ENCODE data around the gene LARP4B. TPM values are rescaled to one million over a fixed set of nuclear protein-coding genes. Genes with fewer than 3 reads are reported as not detected.

Gene LARP4B
- total RNA-seq, 1 experiment from 2014 or later, result 122 TPM

GRCh38 chr10:807163-807957 lies 124.1 kb downstream of the LARP4B start:
- ChIA-PET RAD21 (ENCODE audit: low non-redundant PET in 1 of 2, low total read pairs in 2 of 2, uncharacterized antibody in 2 of 2, unreplicated experiment in 2 of 2) (no interaction called here), CTCF (no interaction called here), POLR2A (no interaction called here)
- intact Hi-C loops (cut with micrococcal nuclease), result no loop called here
- H3K27me3 ChIP-seq (ENCODE audit: insufficient read depth, low read length), result no peaks in the 10 kb centered on the region
- ATAC-seq (no peak), DNase-seq (ENCODE audit: low read depth, low spot score) (no peak)
- no peak overlapping the region for H2AFZ ChIP-seq (ENCODE audit: low read depth, low read length, poor library complexity, severe bottlenecking)
- H3K4me2 ChIP-seq (ENCODE audit: low read length), result no peak overlapping the region
- H3K9me3 ChIP-seq (ENCODE audit: control insufficient read depth in 1 of 2, insufficient read depth in 1 of 2, low read depth in 1 of 2, low read length in 2 of 2), result no peaks in the 10 kb centered on the region
- no peaks in the 10 kb centered on the region for H4K20me1 ChIP-seq (ENCODE audit: insufficient read depth)
- no peaks in the 10 kb centered on the region for H3K9me2 ChIP-seq (ENCODE audit: insufficient read depth)
- no peak overlapping the region for H3K27ac ChIP-seq (ENCODE audit: low read depth, low read length)
- H3K79me2 ChIP-seq (ENCODE audit: insufficient read depth, low read length), result no peaks in the 10 kb centered on the region; the same call in 1 of the 2 replicates
- no peak for TF ChIP-seq TCF7L2 (IDR thresholded peaks at IDR 0.05; ENCODE audit: borderline replicate concordance, extremely low read depth, insufficient read depth, insufficient read length)
- BruUV-seq (replicated peaks), result no TSS peak
- no peak overlapping the region for H3K4me3 ChIP-seq (replicated peaks in 1 of 2; ENCODE audit: low read depth in 1 of 2, low read length in 2 of 2)
- H3K36me3 ChIP-seq (ENCODE audit: control insufficient read depth in 1 of 2, insufficient read depth in 2 of 2, low read length in 2 of 2), result peaks cover 20 to 26% of the 10 kb centered on the region in 2 experiments; a peak in 3 of 4 replicates
- H3K4me1 ChIP-seq (ENCODE audit: control insufficient read depth in 1 of 2, insufficient read depth in 2 of 2, low read length in 2 of 2), result no peaks in the 10 kb centered on the region
- no peak overlapping the region for H3K9ac ChIP-seq (ENCODE audit: low read length)

- TF ChIP-seq EZH2phosphoT487 (IDR thresholded peaks at IDR 0.05; ENCODE audit: borderline replicate concordance) (no peak), RAD21 (IDR thresholded peaks at IDR 0.05; ENCODE audit: low read depth) (no peak), EGR1 (IDR thresholded peaks at IDR 0.05; ENCODE audit: low read depth) (no peak), EZH2 (IDR thresholded peaks at IDR 0.05) (no peak), MAX (IDR thresholded peaks at IDR 0.05) (no peak), ELF1 (IDR thresholded peaks at IDR 0.05; ENCODE audit: borderline replicate concordance, low read depth) (no peak), SP1 (IDR thresholded peaks at IDR 0.05; ENCODE audit: low read depth) (no peak)
- no TSS peak for BruUV-seq (replicated peaks)
- intact Hi-C loops (cut with micrococcal nuclease), result no loop called here
- DNase-seq (ENCODE audit: low read depth, low spot score) (no peak), ATAC-seq (no peak)
- Histone ChIP-seq H3K9ac (ENCODE audit: low read length) (no peak overlapping the region), H3K9me2 (ENCODE audit: insufficient read depth) (no peaks in the 10 kb centered on the region), H3K79me2 (ENCODE audit: insufficient read depth, low read length) (no peaks in the 10 kb centered on the region; the same call in 1 of the 2 replicates), H3K27ac (ENCODE audit: low read depth, low read length) (no peak overlapping the region), H3K27me3 (ENCODE audit: insufficient read depth, low read length) (no peaks in the 10 kb centered on the region), H3K4me2 (ENCODE audit: low read length) (no peak overlapping the region), H3K4me3 (replicated peaks in 1 of 2; ENCODE audit: low read depth in 1 of 2, low read length in 2 of 2) (no peak overlapping the region), H3K4me1 (ENCODE audit: control insufficient read depth in 1 of 2, insufficient read depth in 2 of 2, low read length in 2 of 2) (no peaks in the 10 kb centered on the region), H3K9me3 (ENCODE audit: control insufficient read depth in 1 of 2, insufficient read depth in 1 of 2, low read depth in 1 of 2, low read length in 2 of 2) (no peaks in the 10 kb centered on the region), H4K20me1 (ENCODE audit: insufficient read depth) (no peaks in the 10 kb centered on the region), H3K36me3 (ENCODE audit: control insufficient read depth in 1 of 2, insufficient read depth in 2 of 2, low read length in 2 of 2) (peaks cover 13 to 19% of the 10 kb centered on the region in 2 experiments; a peak in 3 of 4 replicates), H2AFZ (ENCODE audit: low read depth, low read length, poor library complexity, severe bottlenecking) (no peak overlapping the region)
- ChIA-PET CTCF (no interaction called here), POLR2A (no interaction called here), RAD21 (ENCODE audit: low non-redundant PET in 1 of 2, low total read pairs in 2 of 2, uncharacterized antibody in 2 of 2, unreplicated experiment in 2 of 2) (no interaction called here)
Measured at GRCh38 chr10:806451-807162, 124.9 kb downstream of the LARP4B start.

Data from HCT116 (cell line).